GM20431 (cell line): Measurements from ENCODE around the gene SEMA6B.
"Not testable (repeated sequence)": the region's sequence is repeated elsewhere in the genome, so short reads cannot be mapped to it uniquely, and the experiment has no call there.

Source experiments
- in situ Hi-C: fragments of 300-500 bp; cut with MseI, MboI; formaldehyde crosslinking; loops from one replicate; pipeline ENCODE4 v1.15.0; 2020; ENCODE audit warnings: low sequenced_read_pairs; ENCODE audit not compliant: unreplicated experiment

Gene SEMA6B

GRCh38 chr19:4559569-4559968 is at the start of gene SEMA6B:
TSS of gene SEMA6B (minus strand) at chr19:4559684. CDS start at chr19:4558457, 1,227 bp downstream.
- in situ Hi-C loops = no loop called here

- in situ Hi-C loops = no loop called here
Measured at GRCh38 chr19:4606921-4607678, 47.6 kb upstream of the SEMA6B start.

GRCh38 chr19:4606181-4606580 is 46.7 kb upstream of the SEMA6B start:
- in situ Hi-C loops = no loop called here

- in situ Hi-C loops = no loop called here
Measured at GRCh38 chr19:4604912-4605311, 45.4 kb upstream of the SEMA6B start.

GRCh38 chr19:4602915-4603314 is 43.4 kb upstream of the SEMA6B start:
- in situ Hi-C loops = no loop called here

- in situ Hi-C loops = no loop called here
Measured at GRCh38 chr19:4602173-4602788, 42.8 kb upstream of the SEMA6B start.

- in situ Hi-C loops = no loop called here
Measured at GRCh38 chr19:4600893-4601292, 41.4 kb upstream of the SEMA6B start.

- in situ Hi-C loops = no loop called here
Measured at GRCh38 chr19:4600082-4600481, 40.6 kb upstream of the SEMA6B start.

- in situ Hi-C loops = no loop called here
Measured at GRCh38 chr19:4598712-4599111, 39.2 kb upstream of the SEMA6B start.

- in situ Hi-C loops = no loop called here
Measured at GRCh38 chr19:4597975-4598671, 38.6 kb upstream of the SEMA6B start.

GRCh38 chr19:4597278-4597974 is 37.9 kb upstream of the SEMA6B start:
- in situ Hi-C loops = no loop called here

GRCh38 chr19:4596033-4596904 is 36.8 kb upstream of the SEMA6B start:
- in situ Hi-C loops = no loop called here

GRCh38 chr19:4595158-4595557 is 35.7 kb upstream of the SEMA6B start:
- in situ Hi-C loops = not testable (repeated sequence)

GRCh38 chr19:4594201-4594600 is 34.7 kb upstream of the SEMA6B start:
- in situ Hi-C loops = no loop called here

- in situ Hi-C loops = no loop called here
Measured at GRCh38 chr19:4593409-4593851, 33.9 kb upstream of the SEMA6B start.

- in situ Hi-C loops = no loop called here
Measured at GRCh38 chr19:4592445-4592844, 33.0 kb upstream of the SEMA6B start.

- in situ Hi-C loops = no loop called here
Measured at GRCh38 chr19:4591320-4591719, 31.8 kb upstream of the SEMA6B start.

- in situ Hi-C loops = no loop called here
Measured at GRCh38 chr19:4590559-4590958, 31.1 kb upstream of the SEMA6B start.

- in situ Hi-C loops = no loop called here
Measured at GRCh38 chr19:4589579-4590410, 30.3 kb upstream of the SEMA6B start.
